Mesothelial cell of epicardium (in vitro differentiated cells): ENCODE data around the gene HDAC7. TPM values are rescaled to one million over a fixed set of nuclear protein-coding genes. Genes with fewer than 3 reads are reported as not detected.
A peak's percentile ranks its signal among the peaks of the same experiment; 100 is the strongest.

Experiments used
- DNase-seq, 2 experiments: peaks; one replicate each; pipeline ENCODE4 v3.0.0; 2021; ENCODE audit warnings: low spot score in 2 of 2; ENCODE audit not compliant: unreplicated experiment in 2 of 2
- H3K27ac Mint-ChIP-seq: 2 replicates; pipeline ENCODE4 v1.8.0; 2021; ENCODE audit warnings: mixed read lengths
- H3K27me3 Mint-ChIP-seq: 2 replicates; pipeline ENCODE4 v1.8.0; 2021; ENCODE audit warnings: low read depth, mixed read lengths
- H3K36me3 Mint-ChIP-seq: 2 replicates; pipeline ENCODE4 v1.8.0; 2021; ENCODE audit warnings: mixed read lengths
- H3K4me1 Mint-ChIP-seq: 2 replicates; pipeline ENCODE4 v1.8.0; 2021; ENCODE audit warnings: mixed read lengths
- H3K4me3 Mint-ChIP-seq: 2 replicates; pipeline ENCODE4 v1.8.0; 2021; ENCODE audit warnings: mild to moderate bottlenecking, moderate library complexity, mixed read lengths
- H3K9me3 Mint-ChIP-seq: 2 replicates; pipeline ENCODE4 v1.8.0; 2021; ENCODE audit warnings: mixed read lengths
- CTCF ChIP-seq: fragments of 200-600 bp; sonication (generic); IDR thresholded peaks from one replicate; pipeline ENCODE4 v1.5.0; 2021; ENCODE audit warnings: antibody characterized with exemption; ENCODE audit not compliant: unreplicated experiment
- total RNA-seq: library from RNA; stranded (reverse); gene quantifications from 3 replicates; pipeline ENCODE4 v1.2.1, GENCODE V29; 2021

Gene HDAC7
- total RNA-seq, 1 donor from 2014 or later = 132 TPM

DNA sequence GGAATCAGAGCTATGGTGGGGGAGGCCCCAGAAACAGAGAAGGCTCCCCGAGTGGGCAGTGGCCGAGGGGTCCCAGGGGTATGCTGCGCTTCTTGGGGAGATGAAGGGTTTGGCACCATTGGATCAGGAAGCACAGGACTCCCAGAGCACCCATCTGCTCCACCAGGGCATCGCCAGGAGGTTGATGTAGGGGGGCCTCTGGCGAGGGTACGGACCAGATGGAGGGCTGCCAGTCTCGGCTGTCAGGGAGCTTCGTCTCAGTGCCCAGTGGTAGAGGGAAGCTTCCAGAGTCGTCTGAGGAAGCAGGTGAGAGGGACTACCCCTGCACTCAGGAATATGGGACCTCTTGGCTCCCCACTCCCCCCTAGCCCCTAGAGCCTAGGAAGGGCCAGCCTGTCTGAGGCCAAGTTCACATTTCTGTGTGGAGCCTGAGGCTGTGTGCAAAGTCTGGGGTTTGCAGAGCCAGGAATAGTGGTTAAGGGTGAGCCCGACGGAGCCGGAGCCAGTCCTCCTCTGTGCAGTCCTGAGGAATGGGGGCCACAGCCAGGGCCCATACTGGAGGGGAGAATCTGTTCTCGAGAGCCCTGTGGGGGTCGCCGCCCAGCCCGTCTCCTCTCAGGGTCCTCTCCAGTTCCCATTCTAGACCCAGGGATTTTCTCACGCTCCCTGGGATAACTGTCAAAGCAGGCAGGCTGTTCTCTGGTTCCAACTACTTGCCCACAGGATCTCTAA is 36.5 kb downstream of the HDAC7 start:
- no peak for TF ChIP-seq CTCF
- Mint-ChIP-seq H3K27me3 (no peaks in the 10 kb centered on the region), H3K4me1 (peaks cover 8% of the 10 kb centered on the region), H3K27ac (no peak overlapping the region), H3K9me3 (no peaks in the 10 kb centered on the region), H3K36me3 (peaks cover 14% of the 10 kb centered on the region), H3K4me3 (no peak overlapping the region)
- no peak for DNase-seq

DNA sequence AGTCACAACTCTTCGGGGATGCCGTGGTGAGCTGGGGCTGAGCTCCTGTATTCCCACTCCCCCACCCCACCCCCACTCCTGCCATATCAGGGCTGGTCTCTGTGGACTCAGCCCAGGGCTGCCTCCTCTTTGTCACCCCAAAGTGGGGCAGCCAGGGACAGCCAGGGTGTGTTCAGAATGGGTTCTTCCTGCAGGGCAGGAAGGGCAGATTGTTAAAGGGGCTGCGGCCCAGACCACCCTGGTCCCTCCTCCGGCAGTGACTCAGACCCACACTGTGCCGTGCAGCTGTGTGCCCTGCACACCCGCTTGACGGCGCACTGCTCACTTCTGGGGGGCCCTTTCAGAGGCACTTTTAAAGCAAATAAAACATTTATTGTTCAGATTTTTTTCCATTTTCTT is 37.3 kb downstream of the HDAC7 start:
- DNase-seq = no peak
- Mint-ChIP-seq H3K27me3 (no peaks in the 10 kb centered on the region), H3K4me1 (peaks cover 14% of the 10 kb centered on the region), H3K4me3 (no peak overlapping the region), H3K27ac (peak overlapping the region; percentile 53), H3K36me3 (peaks cover 11% of the 10 kb centered on the region), H3K9me3 (no peaks in the 10 kb centered on the region)
- no peak for TF ChIP-seq CTCF

- Mint-ChIP-seq H3K27ac (peak overlapping the region; percentile 53), H3K27me3 (no peaks in the 10 kb centered on the region), H3K4me3 (no peak overlapping the region), H3K36me3 (peaks cover 11% of the 10 kb centered on the region), H3K4me1 (peaks cover 18% of the 10 kb centered on the region), H3K9me3 (no peaks in the 10 kb centered on the region)
- TF ChIP-seq CTCF = no peak
- no peak for DNase-seq
Measured at GRCh38 chr12:47781479-47782371, 38.0 kb downstream of the HDAC7 start.

DNA sequence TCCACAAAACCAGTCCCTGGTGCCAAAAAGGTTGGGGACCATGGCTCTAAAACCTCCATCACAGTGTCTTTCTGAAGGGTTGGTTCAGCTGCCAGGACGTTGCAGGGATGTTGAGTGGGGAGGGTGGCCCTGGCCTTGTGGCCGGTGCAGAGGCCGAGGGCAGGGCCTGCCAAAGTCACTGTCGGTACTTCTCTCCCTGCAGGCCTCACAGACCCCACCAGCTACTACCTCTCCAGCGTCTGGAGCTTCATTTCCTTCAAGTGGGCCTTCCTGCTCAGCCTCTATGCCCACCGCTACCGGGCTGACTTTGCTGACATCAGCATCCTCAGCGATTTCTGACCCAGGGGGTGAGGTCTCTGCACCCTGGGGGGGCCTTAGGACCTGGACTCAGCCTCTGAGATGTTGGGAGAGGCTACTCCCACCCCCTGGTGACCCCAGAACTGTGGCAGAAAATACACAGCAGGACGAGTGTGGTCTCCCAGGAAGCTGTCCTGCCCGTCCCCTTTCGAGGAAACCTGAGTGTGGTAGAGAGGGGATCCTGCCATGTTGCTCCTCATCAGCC is 39.7 kb downstream of the HDAC7 start:
- H3K27ac Mint-ChIP-seq = no peak overlapping the region
- no peaks in the 10 kb centered on the region for H3K9me3 Mint-ChIP-seq
- peaks cover 35% of the 10 kb centered on the region for H3K4me1 Mint-ChIP-seq
- H3K36me3 Mint-ChIP-seq = peaks cover 9% of the 10 kb centered on the region
- no peaks in the 10 kb centered on the region for H3K27me3 Mint-ChIP-seq
- no peak for TF ChIP-seq CTCF
- DNase-seq = no peak
- H3K4me3 Mint-ChIP-seq = no peak overlapping the region

GRCh38 chr12:47779301-47779942 is 40.3 kb downstream of the HDAC7 start:
- peaks cover 4% of the 10 kb centered on the region for H3K36me3 Mint-ChIP-seq
- H3K4me1 Mint-ChIP-seq = peaks cover 41% of the 10 kb centered on the region
- no peaks in the 10 kb centered on the region for H3K27me3 Mint-ChIP-seq
- peak; percentile 82 to 96 for DNase-seq
- peak; percentile 94 for TF ChIP-seq CTCF
- H3K27ac Mint-ChIP-seq = no peak overlapping the region
- H3K9me3 Mint-ChIP-seq = no peaks in the 10 kb centered on the region
- no peak overlapping the region for H3K4me3 Mint-ChIP-seq
